ENCODE results near the gene ERN2. TPM values are rescaled to one million over a fixed set of nuclear protein-coding genes. Genes with fewer than 3 reads are reported as not detected.

Gene ERN2
- total RNA-seq, 1 donor, result not detected

GRCh38 chr16:23667355-23667659, 45.7 kb downstream of the ERN2 start:
- peaks cover 15% of the 10 kb centered on the region for H4K20me1 ChIP-seq (ENCODE audit: insufficient read depth, low read length)
- peak; percentile 10 for DNase-seq (ENCODE audit: insufficient read length, low spot score, missing footprints)
- H3K79me2 ChIP-seq (ENCODE audit: insufficient read depth, low read length), result peaks cover under 1% of the 10 kb centered on the region
- peaks cover 12% of the 10 kb centered on the region for H3K4me1 ChIP-seq (ENCODE audit: insufficient read depth, low read length)
- no peak overlapping the region for H3K4me3 ChIP-seq (ENCODE audit: insufficient read depth, low read length)
- no peak overlapping the region for H2AFZ ChIP-seq (ENCODE audit: low read length)
- no peak for TF ChIP-seq CTCF (IDR thresholded peaks at IDR 0.05; ENCODE audit: extremely low read depth, low read depth, low read length)
- no peak overlapping the region for H3K27ac ChIP-seq (ENCODE audit: low read depth, low read length)
- H3K27me3 ChIP-seq (ENCODE audit: insufficient read depth, low read length), result no peaks in the 10 kb centered on the region
- H3K4me2 ChIP-seq (ENCODE audit: insufficient read depth, low read length), result no peak overlapping the region
- H3K9me3 ChIP-seq (ENCODE audit: low read depth, low read length), result no peaks in the 10 kb centered on the region
- peaks cover 81% of the 10 kb centered on the region for H3K36me3 ChIP-seq (ENCODE audit: insufficient read depth, low read length)

- Histone ChIP-seq H3K27me3 (ENCODE audit: insufficient read depth, low read length) (no peaks in the 10 kb centered on the region), H2AFZ (ENCODE audit: low read length) (no peak overlapping the region), H3K4me2 (ENCODE audit: insufficient read depth, low read length) (no peak overlapping the region), H3K27ac (ENCODE audit: low read depth, low read length) (no peak overlapping the region), H3K9me3 (ENCODE audit: low read depth, low read length) (no peaks in the 10 kb centered on the region), H4K20me1 (ENCODE audit: insufficient read depth, low read length) (peaks cover 19% of the 10 kb centered on the region), H3K4me3 (ENCODE audit: insufficient read depth, low read length) (no peak overlapping the region), H3K4me1 (ENCODE audit: insufficient read depth, low read length) (peaks cover 12% of the 10 kb centered on the region), H3K79me2 (ENCODE audit: insufficient read depth, low read length) (no peaks in the 10 kb centered on the region), H3K36me3 (ENCODE audit: insufficient read depth, low read length) (peaks cover 81% of the 10 kb centered on the region)
- no peak for DNase-seq (ENCODE audit: insufficient read length, low spot score, missing footprints)
- no peak for TF ChIP-seq CTCF (IDR thresholded peaks at IDR 0.05; ENCODE audit: extremely low read depth, low read depth, low read length)
Measured at GRCh38 chr16:23666571-23667354, 46.3 kb downstream of the ERN2 start.

- Histone ChIP-seq H3K4me2 (ENCODE audit: insufficient read depth, low read length) (no peak overlapping the region), H3K9me3 (ENCODE audit: low read depth, low read length) (no peaks in the 10 kb centered on the region), H3K27me3 (ENCODE audit: insufficient read depth, low read length) (no peaks in the 10 kb centered on the region), H3K27ac (ENCODE audit: low read depth, low read length) (no peak overlapping the region), H3K4me1 (ENCODE audit: insufficient read depth, low read length) (no peaks in the 10 kb centered on the region), H3K79me2 (ENCODE audit: insufficient read depth, low read length) (peaks cover 13% of the 10 kb centered on the region), H3K4me3 (ENCODE audit: insufficient read depth, low read length) (no peak overlapping the region), H2AFZ (ENCODE audit: low read length) (no peak overlapping the region), H4K20me1 (ENCODE audit: insufficient read depth, low read length) (peaks cover 11% of the 10 kb centered on the region), H3K36me3 (ENCODE audit: insufficient read depth, low read length) (peaks cover 94% of the 10 kb centered on the region)
- no peak for DNase-seq (ENCODE audit: insufficient read length, low spot score, missing footprints)
- TF ChIP-seq CTCF (IDR thresholded peaks at IDR 0.05; ENCODE audit: extremely low read depth, low read depth, low read length), result no peak
Measured at GRCh38 chr16:23663918-23664317, 49.1 kb downstream of the ERN2 start.

- H3K9me3 ChIP-seq (ENCODE audit: low read depth, low read length), result no peaks in the 10 kb centered on the region
- H2AFZ ChIP-seq (ENCODE audit: low read length), result no peak overlapping the region
- no peak overlapping the region for H3K4me3 ChIP-seq (ENCODE audit: insufficient read depth, low read length)
- TF ChIP-seq CTCF (IDR thresholded peaks at IDR 0.05; ENCODE audit: extremely low read depth, low read depth, low read length), result no peak
- H3K27ac ChIP-seq (ENCODE audit: low read depth, low read length), result no peak overlapping the region
- peaks cover 90% of the 10 kb centered on the region for H3K79me2 ChIP-seq (ENCODE audit: insufficient read depth, low read length)
- no peaks in the 10 kb centered on the region for H3K4me1 ChIP-seq (ENCODE audit: insufficient read depth, low read length)
- H3K27me3 ChIP-seq (ENCODE audit: insufficient read depth, low read length), result no peaks in the 10 kb centered on the region
- no peak overlapping the region for H3K4me2 ChIP-seq (ENCODE audit: insufficient read depth, low read length)
- peaks cover 40% of the 10 kb centered on the region for H3K36me3 ChIP-seq (ENCODE audit: insufficient read depth, low read length)
- peaks cover 40% of the 10 kb centered on the region for H4K20me1 ChIP-seq (ENCODE audit: insufficient read depth, low read length)
- DNase-seq (ENCODE audit: insufficient read length, low spot score, missing footprints), result no peak
Measured at GRCh38 chr16:23651943-23652468, 61.0 kb downstream of the ERN2 start.

All from osteoblast (primary cell).